K562 (cell line): ENCODE results near the gene FTO.

ENCODE experiments used
- ATF2 ChIP-seq: sonication (generic); formaldehyde crosslinking; IDR thresholded peaks from 2 replicates; pipeline ENCODE4 v1.8.1; 2022; ENCODE audit warnings: missing genetic modification reagents
- SRF ChIP-seq, 2 experiments: fragments of 250-450, 450-650 bp in 1 of 2; sonication (Bioruptor Pico) in 1 of 2; sonication (generic) in 1 of 2; formaldehyde crosslinking; IDR thresholded peaks; 2 replicates each; pipeline versions ENCODE4 v1.5.0 to v1.5.1; 2020 to 2022; ENCODE audit warnings: mild to moderate bottlenecking in 1 of 2, missing genetic modification reagents in 1 of 2
- TAF1 ChIP-seq: IDR thresholded peaks from 2 replicates; pipeline ENCODE4 v1.6.1; 2011; ENCODE audit warnings: mild to moderate bottlenecking, low read length, moderate library complexity; ENCODE audit not compliant: insufficient read depth, control insufficient read depth, severe bottlenecking; ENCODE audit errors: extremely low read depth
- ZNF398 ChIP-seq: fragments of 250-450 bp; sonication (Bioruptor Pico); IDR thresholded peaks from 2 replicates; pipeline ENCODE4 v1.8.0; 2021; ENCODE audit warnings: moderate library complexity, mild to moderate bottlenecking, inconsistent platforms

GRCh38 chr16:53766304-53767016 lies 62.5 kb downstream of the FTO start:
- TF ChIP-seq TAF1 (no peak), SRF (CRISPR knock-in tag; IDR thresholded peaks at IDR 0.05) (no peak), ZNF398 (CRISPR knock-in tag) (no peak), ATF2 (no peak)
